GM21786 (cell line): ENCODE measurements around the gene POLR2J.
A peak's percentile ranks its signal among the peaks of the same experiment; 100 is the strongest.
"Not testable (repeated sequence)": the region's sequence is repeated elsewhere in the genome, so short reads cannot be mapped to it uniquely, and the experiment has no call there.

Source experiments
- ATAC-seq: cut with Tn5 transposase; IDR thresholded peaks from one replicate; pipeline ENCODE4 v1.9.1; 2021; ENCODE audit not compliant: unreplicated experiment

The POLR2J gene

DNA sequence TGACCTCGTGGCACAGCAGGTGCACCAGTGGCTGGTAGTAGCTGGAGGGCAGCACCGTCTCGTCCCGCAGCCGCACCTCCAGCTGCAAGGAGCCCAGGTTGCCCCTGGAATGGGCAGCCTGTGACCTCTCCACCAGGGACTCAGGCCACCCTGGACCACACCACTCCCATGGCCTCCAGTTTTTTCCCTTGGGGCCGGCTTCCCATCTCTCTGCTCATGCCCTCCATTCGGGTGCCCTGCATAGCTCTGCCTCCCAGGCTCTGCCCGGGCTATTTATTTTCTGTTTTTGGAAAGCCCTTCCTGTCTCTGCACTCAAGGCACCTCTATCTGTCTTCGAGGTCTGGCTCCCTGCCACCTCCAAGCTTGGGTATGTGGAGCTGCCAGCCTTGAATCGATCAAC, 18.1 kb upstream of the POLR2J start:
- ATAC-seq: not testable (repeated sequence)

DNA sequence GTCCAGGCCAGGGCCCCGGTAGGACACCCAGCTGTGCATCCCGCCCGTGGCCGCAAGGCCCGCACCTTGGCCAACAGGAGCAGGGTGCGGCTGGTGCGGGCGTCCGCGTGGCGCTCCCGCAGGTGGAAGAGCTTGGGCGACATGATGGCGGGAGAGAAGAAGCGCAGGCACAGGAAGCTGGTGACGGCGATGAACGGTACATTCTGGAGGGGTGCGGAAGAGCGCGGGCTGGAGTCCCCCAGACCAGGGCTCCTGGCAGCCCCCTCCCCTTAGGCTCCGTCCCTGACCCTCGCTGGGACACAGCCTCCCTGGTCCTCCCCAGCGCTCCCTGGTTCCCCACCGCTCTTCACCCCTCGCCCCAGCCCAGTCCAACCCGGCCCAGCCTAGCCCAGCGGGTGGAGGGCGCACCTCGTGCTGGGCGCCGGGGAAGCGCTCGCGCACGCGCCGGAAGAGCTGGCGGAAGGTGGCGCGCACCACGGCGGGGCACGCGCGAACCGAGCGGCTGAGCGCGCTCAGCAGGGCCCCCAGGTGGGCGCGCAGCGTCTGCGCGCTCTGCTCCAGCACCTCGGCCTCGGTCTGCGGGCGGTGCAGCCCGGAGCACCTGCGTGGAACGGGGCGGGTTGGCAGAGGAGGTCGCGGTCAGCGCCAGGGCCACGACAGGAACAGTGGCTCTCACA, 15.9 kb upstream of the POLR2J start:
- peak; percentile 58 for ATAC-seq

DNA sequence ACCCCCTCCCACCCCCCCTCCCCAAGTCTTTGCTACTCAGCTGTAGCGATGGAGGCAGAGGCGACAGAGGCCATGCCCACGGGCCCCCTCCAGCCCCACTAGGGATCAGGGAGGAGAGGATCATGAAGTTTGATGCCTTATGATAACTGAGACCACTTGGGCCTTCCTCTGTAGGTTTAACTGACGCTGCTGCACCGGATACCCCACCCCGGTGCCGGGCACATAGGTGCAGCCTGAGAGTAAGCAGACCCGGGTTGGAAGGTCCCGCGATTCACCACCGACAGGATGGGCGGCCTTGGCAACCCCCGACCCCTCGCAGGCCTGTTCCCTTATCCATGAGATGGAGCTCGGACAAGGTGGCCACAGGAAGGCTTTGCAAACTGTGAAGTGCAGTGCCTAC, 15.3 kb upstream of the POLR2J start:
- ATAC-seq: not testable (repeated sequence)

DNA sequence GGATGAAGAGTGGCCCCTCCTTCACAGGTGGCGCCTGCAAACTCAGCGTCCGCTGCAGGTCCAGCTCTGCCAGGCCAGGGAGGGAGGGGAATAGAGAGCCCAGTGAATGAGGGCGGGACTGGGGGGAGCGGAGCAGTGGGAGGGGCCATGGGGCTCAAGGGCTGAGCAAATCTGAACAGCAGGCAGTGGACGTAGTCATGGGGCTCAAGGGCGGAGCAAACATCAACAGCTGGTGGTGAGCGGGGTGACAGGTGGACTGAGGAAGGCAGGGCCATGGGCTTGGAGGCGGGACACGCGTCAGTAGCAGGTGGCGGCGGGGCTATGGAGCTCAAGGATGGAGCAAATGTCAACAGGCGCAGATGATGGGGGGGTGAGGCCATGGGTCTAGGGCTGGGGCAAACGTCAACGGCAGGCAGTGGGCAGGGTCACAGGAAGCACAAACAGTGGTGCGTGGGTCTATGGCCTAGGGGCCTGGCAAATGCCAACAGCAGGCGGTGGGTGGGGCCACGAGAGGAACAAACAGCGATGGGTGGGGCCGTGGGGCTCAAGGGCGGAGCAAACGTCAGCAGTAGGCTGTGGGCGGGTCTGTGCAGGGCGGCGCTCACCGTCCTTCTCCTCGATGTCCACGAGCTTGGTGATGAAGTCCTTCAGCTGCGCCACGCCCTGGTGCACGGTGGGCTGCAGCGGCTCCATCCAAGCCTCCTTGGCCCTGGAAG, 14.7 kb upstream of the POLR2J start:
- peak; percentile 43 for ATAC-seq

DNA sequence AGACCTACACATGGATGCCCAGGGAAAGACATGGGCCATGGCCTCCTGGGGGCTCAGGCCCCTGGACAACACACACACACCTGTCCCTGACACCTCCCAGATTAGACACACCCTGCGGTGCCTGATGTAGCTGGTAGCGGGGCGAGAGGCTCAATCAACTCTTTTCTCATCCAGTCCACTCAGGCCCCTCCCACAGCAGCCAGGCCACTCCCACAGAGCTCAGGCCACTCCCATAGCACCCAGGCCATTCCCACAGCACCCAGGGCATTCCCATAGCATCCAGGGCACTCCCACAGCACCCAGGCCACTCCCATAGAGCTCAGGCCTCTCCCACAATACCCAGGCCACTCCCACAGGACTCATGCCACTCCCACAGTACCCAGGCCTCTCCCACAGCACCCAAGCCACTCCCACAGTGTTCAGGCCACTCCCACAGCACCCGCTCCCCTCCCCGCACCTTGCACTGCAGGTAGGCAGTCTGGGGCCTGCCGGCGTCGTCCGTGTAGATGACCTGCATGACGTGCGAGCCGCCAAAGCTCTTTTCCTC, 11.9 kb upstream of the POLR2J start:
- ATAC-seq: peak; percentile 46

DNA sequence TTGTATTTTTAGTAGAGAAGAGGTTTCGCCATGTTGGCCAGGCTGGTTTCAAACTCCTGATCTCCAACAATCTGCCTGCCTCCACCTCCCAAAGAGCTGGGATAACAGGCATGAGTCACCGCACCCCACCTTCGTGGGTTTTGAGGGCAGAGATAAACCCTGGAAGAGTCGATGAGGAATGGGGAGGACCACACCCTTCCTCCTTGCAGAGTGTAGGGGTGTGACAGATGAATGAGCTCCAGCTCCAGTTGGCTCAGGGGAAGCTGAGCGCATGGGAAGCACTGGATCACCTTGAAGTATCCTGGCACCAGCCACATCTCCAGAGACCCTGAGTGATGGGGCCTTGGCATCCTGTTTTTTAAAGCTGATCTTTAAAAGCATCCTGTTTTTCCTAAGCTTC, 5.6 kb upstream of the POLR2J start:
- ATAC-seq: not testable (repeated sequence)

DNA sequence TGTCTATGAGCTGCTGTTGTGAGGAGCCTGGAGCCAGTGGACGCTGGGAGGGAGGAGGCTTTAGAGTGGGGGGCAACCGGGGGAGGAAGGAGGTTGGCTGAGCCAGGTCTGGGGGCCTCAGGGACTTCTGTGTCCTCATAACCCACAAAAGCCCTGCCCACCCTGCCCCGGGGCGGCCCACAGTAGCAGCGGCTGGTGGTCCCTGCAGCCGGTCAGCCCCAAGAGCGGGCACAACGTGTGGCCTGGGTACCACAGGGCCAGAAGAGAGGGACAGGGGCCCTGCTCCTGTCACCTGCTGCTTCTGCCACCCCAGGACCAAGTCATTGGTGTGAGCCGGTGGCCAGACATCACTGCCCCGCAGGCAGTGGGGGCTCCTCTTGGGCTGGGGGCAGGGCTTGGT, 3.2 kb upstream of the POLR2J start:
- ATAC-seq: not testable (repeated sequence)

DNA sequence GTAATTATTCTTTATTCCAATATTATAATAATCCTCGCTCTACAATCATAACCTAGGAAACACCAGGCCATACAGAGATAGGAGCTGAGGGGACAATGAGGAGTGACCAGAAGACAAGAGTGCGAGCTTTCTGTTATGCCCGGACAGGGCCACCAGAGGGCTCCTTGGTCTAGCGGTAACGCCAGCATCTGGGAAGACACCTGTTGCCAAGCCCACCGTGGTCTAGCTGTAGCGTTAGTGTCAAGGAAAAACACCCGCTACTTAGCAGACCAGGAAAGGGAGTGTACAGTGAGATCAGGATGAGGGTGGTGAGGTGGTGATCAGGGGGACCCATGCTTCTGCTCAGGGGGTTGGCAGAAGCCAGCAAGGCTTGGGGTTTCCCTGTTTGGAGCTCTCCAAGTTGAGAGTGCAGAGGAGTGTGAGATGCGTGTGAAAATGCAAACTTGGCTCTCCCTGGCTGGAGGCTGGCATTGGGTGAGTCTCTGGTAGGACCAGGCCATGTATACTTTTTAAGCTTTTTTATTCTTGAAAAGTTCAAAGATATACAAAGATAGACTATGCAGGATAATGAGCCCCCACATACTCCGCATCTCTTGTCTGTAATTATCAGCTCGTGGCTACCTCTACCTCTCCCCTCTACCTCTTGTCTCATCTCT, 1.4 kb upstream of the POLR2J start:
- not testable (repeated sequence) for ATAC-seq

DNA sequence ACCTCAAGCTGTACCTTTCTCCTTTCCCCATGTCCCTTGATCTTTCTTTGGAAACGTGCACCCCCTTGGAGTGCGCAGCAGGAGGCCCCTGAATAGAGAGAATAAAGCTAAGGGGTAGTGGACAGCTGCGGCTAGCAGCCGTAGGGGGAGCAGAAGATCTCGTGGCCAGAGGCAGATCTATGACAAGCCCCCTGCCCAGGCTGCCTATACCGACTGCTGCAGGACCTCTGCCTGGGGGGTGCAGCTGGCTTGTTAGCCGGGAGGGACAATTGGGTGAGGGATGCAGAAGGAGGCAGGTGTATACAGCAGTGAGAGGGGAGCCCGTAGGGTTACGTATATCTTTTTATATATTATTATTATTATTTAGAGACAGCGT, 475 bp upstream of the POLR2J start:
- ATAC-seq: peak; percentile 30

DNA sequence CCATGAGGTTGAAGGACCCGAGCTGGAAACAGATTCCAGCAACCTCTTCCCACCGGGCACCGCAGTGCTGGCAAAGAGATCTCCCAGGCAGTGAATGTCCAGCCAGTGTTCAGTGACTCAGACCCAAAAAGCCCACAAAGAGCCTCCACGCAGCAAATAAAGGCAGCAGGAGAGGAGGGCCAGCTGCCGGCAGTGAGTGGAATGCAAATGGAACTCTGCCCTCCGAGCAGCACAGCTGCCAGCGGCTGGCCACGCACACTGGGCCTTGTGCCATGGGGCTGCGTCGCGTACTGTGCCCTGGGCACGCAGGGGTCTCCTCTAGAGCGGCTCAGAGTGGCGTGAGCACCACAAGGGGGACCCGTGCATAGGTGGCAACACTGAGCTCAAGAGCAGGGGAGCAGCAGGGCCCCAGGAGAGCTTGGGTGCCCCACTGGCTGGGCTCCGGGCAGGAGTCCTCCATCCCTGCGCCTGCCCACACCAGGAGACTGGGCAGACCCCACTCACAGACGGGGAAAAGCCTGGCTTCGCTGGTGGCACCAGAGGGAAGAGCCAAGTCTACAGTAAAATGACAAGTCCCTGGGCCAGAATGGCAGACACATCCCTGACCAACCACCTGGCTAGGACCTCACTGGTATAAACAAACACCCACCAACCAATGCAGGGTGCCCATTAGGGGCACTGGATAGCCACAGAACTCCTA, 3.8 kb downstream of the POLR2J start:
- not testable (repeated sequence) for ATAC-seq

DNA sequence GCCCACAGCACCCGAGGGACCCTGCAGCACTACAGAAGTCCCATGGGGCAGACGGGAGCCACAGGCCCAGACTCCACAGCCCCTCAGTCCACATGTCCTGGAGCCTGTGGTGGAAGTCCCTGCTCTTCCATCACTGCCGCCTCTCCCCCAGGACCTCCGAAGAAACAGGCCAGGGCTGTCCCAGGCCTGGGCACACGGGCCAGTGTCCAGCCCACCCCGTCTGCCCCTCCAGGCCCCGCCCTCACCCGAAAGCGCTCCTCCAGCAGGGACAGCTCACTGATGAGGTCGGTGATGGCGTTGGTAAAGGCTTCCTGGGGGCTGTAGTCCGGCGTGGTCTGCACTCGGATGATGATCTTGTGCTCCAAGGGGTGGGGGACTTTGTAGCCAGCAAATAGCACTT, 4.6 kb downstream of the POLR2J start:
- not testable (repeated sequence) for ATAC-seq

DNA sequence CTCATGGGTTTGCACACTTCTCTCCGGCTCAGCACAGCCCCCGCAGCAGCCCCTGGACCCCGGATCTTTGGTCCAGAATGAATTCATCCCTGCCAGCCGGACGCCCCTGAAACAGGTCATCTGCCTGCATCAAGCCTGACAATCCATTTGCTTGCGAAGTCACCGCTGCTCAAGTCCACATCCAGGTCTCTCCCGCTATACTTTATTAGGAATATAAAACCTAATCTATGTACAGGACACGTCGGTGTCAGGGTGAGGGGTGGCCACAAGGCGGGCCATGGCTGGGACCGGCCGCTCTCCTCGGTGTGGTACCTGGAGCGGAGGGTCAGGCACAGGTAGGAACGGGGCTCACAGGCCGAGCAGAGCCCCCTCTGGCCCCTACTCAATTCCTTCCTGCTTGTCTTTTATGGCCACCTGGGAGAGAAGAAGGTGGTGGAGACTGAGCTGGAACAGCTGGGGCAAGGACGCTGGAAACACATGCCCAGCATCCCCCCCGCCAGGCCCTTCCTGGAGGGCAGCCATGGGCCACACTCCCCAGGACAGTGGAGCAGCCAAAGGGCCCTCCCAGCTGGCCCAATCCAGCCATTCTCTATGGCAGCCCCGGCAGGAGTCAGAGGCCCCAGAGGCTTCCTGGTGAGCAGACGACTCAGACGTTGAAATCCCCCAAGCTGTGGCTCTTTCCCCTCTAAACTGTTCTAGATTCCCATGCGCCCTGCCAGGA, 5.3 kb downstream of the POLR2J start:
- no peak for ATAC-seq

DNA sequence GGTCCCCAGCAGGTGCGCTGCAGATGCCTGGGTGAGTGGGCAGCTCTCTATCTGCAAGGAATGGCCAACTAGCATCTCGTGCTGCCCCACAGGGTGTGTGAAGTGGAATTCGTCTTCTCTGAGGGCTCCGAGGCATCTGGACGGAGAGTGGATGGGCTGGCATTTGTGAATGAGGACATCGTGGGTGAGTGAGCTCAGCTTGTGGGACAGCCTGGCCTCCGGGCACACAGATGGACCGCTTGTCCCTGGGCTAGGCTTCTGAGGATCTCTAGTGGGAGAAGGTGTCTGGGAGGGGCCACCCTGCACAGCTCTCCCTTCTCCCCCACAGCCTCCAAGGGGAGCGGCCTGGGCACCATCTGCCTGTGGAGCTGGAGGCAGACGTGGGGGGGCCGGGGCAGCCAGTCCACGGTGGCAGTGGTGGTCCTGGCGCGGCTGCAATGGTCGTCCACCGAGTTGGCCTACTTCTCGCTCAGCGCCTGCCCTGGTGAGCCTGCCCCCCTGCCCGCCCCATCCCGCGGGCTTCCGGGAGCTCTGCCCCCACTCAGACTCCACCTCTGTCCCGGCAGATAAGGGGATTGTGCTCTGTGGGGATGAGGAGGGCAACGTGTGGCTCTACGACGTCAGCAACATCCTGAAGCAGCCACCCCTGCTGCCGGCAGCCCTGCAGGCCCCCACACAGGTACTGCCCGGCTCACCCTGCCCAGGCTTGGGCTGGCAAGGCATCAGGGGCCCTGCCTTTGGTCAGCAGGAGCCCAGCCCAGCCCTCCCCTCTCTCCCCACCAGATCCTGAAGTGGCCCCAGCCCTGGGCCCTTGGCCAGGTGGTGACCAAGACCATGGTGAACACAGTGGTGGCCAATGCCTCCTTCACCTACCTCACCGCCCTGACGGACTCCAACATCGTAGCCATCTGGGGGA, 6.3 kb downstream of the POLR2J start:
- no peak for ATAC-seq

DNA sequence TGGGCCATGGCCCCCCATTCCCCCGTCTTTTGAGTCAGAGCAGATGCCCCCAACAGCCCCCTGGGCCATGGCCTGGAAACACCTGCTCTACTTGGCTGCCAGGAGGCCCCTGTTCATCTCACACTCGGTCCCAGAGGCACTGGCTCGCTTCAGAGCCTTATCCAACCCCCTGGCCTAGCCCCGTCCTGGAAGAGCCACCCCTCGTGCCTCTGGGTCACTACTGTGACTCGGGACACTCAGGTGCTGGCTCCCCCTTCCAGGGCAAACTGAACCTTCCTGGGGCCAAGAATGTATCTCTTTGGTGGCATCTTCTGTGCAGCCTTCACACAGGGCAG, 7.0 kb downstream of the POLR2J start:
- ATAC-seq: no peak

DNA sequence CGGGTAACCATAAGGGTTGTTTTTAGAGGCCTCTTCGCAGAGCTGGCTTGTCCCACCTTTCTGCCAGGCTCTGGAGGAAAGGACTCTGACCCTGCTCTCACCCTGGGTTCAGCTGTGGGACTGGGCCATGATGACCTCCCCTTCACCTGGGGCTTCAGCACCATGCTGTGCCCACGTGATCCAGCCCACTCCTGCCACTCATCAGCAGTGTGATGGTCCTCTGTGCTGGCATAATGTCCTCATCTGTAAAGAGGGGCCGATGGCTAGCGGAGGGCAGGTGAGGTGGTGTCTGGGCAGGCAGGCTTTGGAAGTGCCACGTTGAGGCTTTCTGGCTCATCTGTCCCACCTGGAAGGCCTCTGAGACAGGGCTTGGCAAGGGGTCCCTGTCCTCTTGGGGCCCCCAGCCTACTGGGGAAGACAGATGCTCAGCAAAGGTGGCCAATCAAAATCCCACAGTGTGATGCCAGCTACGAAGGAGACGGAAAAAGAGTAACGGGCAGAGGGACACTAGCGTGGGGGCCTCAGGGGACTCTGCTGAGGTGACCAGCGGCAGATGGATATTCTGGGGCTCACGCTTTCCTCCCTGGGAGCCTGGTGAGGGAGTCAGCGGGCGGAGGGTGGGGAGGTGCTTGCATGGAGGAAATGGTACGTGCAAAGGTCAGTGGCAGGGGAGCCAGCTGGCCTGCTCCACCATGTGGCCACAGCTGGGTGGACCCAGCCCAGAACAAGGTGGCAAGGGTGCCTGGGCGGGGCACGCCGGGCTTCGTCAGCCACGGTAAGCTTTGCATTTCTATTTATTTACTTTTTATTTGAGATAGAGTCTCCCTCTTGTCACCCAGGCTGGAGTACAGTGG, 8.5 kb downstream of the POLR2J start:
- ATAC-seq: no peak

DNA sequence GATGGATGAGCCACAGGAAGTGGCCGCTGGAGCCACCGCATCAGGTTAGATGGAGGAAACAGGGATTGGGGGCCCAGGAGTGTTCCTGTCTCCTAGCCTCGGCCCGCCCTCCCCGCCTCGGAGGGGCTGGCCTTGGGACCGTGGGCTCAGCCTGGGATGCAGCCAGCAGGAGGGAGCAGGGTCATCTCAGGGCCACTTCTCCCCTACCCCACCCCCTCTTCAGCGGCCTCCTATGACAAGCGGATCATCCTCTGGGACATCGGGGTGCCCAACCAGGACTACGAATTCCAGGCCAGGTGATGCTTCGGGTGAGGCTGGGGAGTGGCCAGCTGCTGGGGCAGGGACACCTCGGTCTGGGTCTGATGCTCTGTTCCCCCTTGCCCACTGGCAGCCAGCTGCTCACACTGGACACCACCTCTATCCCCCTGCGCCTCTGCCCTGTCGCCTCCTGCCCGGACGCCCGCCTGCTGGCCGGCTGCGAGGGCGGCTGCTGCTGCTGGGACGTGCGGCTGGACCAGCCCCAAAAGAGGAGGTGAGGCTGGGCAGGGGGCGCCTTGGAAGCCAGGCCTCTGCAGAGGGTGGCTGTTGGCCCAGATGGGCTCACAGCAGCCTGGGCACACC, 9.3 kb downstream of the POLR2J start:
- no peak for ATAC-seq

DNA sequence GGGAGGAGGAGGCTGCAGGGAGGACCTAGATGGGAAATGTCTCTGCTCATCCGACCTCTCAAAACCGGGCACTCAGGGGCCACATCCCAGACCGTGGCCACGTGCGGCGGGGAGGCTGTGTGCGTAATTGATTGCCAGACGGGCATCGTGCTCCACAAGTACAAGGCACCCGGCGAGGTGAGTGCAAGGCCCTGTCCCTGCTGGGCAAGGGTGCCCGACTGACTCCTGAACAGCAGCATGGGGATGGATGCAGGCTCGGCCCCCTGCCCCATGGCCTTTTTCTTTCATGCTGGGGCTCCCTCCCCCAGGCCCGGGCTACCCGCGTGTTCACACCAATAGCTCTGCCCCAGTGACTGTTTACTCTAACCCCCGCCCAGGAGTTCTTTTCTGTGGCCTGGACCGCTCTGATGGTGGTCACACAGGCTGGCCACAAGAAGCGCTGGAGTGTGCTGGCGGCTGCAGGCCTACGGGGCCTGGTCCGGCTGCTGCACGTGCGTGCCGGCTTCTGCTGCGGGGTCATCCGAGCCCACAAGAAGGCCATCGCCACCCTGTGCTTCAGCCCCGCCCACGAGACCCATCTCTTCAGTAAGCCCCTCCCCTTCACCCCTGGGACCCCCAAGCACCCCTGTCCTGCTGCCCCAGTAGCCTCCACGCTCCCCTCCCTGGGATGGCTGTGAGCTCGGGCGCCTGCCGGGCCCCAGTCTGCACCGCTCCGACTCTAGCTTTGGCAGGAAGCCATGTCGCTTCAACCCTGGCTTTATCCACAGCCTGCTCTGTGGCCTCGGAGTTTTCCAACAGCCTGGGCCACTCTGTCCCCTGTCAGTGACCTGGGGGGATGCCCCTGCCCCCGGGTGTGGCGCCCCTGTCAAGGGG, 10.0 kb downstream of the POLR2J start:
- ATAC-seq: no peak
